ENCODE results near the gene TUBE1.
"Not testable (repeated sequence)": the region's sequence is repeated elsewhere in the genome, so short reads cannot be mapped to it uniquely, and the experiment has no call there.

Gene TUBE1, protein sequence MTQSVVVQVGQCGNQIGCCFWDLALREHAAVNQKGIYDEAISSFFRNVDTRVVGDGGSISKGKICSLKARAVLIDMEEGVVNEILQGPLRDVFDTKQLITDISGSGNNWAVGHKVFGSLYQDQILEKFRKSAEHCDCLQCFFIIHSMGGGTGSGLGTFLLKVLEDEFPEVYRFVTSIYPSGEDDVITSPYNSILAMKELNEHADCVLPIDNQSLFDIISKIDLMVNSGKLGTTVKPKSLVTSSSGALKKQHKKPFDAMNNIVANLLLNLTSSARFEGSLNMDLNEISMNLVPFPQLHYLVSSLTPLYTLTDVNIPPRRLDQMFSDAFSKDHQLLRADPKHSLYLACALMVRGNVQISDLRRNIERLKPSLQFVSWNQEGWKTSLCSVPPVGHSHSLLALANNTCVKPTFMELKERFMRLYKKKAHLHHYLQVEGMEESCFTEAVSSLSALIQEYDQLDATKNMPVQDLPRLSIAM

DNA sequence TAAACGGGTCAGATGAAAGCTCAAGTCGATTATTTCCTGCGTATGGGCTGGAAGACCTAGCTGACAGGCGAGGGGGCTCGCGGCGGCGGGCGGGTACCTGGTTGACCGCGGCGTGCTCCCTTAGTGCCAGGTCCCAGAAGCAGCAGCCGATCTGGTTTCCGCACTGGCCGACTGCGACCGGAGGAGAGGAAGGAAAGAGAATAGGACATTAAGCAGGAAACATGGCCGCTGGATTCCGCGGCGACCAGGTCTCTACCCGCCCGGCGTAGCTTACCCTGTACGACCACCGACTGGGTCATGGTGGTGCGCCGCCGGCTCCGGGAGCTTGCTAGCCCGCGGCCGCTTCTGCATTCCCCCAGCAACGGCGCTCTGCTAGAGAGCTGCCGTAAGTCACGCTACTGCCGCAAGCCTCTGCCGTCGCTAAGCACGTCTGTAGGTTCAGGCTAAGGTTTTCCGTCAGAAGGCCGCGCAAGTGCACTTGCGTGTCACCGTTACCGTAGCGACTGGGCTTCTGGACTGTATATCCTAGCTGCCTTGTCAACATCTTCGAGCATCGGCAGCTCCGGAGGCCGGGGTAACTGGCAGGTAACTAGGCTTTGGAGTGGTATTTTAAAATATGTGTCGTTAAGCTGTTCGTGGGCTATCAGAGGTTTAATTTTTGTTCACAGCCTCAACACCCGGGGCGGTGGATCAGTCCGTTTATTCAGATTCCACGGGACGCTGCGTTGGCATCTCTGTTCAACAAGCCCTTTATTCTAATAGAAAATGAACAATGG is at the start of gene TUBE1, which contains the start of gene FAM229B:
Gene TUBE1, minus strand, starts transcription at position 347 of the 776 bp plus-strand sequence. Its CDS starts 48 bp downstream, at position 299.
Gene FAM229B, plus strand, starts transcription at position 456 of the 776 bp plus-strand sequence. CDS start 11,693 bp downstream, outside the sequence.
- peak; percentile 95 for DNase-seq

DNA sequence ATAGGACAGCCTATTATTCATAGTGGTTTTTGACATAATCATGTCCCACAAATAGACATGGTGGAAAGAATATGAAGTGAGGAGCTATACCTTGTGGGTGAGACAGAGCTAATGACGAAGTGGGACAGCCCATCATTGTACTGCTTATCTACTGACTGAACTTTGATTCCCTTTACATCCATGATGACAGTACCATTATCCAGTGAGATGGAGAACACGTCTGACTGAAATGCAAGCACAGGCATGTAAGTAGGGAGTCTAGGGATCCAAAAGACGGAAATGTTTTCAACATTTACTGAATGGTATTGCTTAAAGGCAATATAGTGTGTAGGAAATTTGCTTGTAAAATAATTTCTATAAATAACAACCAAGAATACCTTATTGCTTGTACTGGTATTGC is 43.6 kb upstream of the TUBE1 start:
- no peak for DNase-seq

- DNase-seq = no peak
These were observed 40.9 kb upstream of the TUBE1 start for GRCh38 chr6:112128208-112128607.

- no peak for DNase-seq
These were observed 36.7 kb upstream of the TUBE1 start for GRCh38 chr6:112123982-112124381.

DNA sequence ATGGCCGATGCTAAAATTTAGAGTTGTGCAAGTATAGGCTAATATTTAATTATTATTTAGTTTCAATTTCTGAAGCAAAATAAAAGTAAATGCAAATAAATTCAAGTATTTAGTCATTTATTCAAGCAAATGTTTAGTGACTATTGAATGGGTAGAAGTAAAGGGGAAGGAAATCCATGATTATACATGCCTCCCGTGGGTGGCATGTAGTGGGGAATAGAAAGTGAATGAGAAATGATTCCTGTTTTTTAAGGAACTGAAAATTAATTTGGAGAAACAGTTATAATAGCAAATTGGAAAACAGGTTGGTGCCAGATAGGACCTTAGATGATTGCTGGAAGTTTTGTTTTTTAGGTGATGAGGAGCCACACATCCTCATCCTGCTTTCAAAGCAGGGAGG is 35.5 kb upstream of the TUBE1 start:
- no peak for DNase-seq

- no peak for DNase-seq
These were observed 30.8 kb upstream of the TUBE1 start for GRCh38 chr6:112118034-112118433.

DNA sequence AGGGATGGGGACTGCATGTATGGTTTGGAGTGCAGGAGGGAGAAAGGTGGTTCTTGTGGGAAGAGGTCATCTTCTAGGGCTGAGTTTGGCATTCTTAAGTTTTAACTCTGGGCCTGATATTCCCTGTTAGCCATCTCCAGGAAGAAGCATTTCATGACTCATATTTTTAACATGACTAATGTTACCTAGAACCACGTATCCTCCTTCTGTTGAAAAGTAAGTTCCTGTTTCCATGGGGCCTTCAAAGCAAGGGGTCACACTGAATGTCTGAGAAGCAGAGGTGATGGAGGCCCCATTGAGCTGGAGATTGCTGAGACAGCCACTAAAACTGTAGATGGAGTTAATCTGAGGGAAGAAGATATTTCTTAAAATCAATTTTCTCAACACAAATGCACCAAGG is 30.3 kb upstream of the TUBE1 start:
- peak; percentile 49 for DNase-seq

- DNase-seq = no peak
These were observed 28.9 kb upstream of the TUBE1 start for GRCh38 chr6:112116221-112116620.

DNA sequence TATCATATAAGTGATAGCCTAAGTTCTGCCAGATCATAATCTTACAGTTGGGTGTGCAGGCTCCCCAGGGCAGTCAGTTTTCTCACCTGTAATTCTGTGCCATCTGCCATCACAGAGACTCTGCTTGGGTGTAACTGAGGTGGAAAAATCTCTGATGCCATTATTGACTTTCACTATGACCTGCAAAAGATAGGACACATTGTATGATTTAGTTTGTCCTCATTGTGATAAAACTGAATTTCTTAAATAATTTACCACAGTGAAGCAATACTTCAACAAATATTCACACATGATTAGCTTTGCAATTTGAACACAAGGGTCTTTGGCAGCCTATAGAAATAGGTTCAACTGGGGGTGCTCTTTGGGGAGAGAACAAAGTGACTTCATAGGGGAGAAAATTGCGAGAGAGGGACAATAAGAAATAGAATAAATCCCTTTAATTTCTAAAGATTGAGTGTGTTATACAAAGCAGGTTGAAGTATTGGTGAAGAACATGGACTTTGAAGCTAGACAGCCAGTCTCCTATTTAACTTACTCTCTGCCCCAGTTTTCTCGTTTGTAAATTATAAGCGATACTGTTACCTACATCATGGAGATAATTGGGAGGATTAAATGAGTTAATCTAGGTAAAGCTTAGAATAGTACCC is 27.4 kb upstream of the TUBE1 start:
- no peak for DNase-seq

- no peak for DNase-seq
These were observed 26.6 kb upstream of the TUBE1 start for GRCh38 chr6:112113918-112114317.

DNA sequence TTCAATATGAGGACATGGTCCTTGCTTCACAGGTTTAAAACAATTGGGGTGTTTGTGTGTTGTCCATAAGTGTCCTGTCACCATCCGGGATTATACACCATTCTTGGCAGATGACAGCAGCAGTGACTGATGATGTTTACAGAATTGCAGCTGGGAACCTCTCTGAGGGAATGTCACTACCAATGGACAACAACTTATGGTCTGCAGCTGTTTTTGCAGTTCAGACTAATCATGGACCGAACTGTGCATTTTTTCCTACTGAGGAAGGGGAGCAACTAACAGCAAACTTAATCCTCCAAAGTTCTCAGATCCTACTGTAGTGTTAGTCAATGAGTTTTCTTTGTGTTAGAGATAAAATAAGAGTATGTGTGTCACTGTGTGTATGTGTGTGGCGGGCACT is 26.1 kb upstream of the TUBE1 start:
- no peak for DNase-seq

- DNase-seq = no peak
These were observed 22.0 kb upstream of the TUBE1 start for GRCh38 chr6:112109262-112109661.

GRCh38 chr6:112106562-112106961 is 19.3 kb upstream of the TUBE1 start:
- no peak for DNase-seq

DNA sequence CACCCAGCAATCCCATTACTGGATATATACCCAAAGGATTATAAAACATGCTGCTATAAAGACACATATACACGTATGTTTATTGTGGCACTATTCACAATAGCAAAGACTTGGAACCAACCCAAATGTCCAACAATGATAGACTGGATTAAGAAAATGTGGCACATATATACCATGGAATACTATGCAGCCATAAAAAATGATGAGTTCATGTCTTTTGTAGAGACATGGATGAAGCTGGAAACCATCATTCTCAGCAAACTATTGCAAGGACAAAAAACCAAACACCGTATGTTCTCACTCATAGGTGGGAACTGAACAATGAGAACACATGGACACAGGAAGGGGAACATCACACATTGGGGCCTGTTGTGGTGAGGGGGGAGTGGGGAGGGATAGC is 18.7 kb upstream of the TUBE1 start:
- DNase-seq = not testable (repeated sequence)

DNA sequence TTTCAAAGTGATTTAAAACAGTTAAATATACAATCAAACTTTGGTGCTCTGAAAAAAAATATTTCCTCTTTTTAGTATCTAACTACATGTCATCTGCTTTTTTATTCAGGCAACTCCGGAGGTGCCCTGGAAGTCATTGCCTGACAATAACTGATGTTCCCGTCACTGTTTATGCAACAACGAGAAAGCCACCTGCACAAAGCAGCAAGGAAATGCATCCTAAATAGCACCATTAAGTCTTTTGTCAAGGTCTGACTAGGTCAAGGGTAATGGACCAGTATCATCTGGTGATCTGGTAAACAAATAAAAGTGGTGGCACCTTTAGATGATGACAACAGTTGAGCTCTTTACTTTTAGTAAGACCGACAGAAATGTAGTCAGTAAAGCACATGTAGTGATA is 13.3 kb upstream of the TUBE1 start:
- no peak for DNase-seq

GRCh38 chr6:112096901-112097300 is 9.6 kb upstream of the TUBE1 start:
- DNase-seq = no peak

DNA sequence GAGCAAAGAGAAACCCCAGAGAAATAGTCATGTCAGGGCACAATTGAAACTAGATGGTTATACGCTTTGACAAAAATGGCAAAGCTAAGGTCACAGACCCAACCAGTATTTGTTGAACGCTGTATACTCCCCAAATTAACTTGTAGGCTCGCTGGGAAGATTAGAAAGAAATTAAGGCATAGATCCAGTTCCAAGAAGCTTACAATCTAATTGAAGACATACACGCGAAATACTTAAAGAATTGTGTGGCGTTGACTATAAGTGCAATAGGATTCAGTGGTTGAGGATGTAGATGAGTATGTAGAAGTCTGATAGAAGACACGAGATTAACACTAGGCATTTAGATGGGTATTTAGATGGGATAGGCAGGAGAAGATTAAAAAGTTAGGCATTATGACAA is 634 bp upstream of the TUBE1 start:
- DNase-seq = no peak

DNA sequence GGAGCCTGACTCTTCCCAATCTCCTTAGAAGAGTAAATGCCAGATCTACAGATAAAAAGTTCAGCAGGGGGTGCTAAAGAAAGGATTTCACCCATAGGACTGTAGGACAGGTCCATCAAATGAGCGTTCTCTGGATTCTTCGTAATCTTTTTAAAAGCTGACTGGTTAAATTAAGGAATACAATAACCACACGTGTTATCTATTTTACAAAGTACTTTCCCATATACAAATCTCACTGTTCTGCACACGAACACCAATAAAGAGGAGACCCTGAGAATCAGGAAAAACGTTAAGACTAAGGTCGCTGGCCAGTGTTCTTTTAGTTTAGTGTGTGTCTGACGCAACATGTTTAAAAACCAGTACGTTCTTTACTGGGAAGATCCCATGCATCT is 542 bp downstream of the TUBE1 start:
- DNase-seq = peak; percentile 30

GRCh38 chr6:112085286-112086065 is 1.8 kb downstream of the TUBE1 start:
- DNase-seq = no peak

GRCh38 chr6:112081569-112081968 is 5.7 kb downstream of the TUBE1 start:
- DNase-seq = no peak

DNA sequence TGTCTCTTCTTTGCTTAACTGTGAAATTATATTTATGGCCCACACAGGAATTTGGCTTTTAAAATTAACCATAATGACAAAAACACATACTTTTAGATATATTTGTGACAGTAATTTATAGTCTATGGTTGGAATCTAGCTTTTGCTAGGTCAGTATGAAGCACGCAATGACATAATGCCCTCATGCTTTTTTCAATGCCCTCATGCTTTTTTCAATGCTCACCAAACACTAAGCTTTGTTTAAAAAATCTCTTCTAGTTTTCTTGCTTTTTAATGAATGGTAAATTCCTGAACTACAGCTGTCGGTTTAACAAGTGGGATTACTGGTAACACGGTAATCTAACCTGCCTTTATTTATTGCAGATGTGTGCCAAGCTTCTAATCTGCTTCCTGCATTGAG is 20.7 kb downstream of the TUBE1 start:
- DNase-seq = no peak

- no peak for DNase-seq
These were observed 21.8 kb downstream of the TUBE1 start for GRCh38 chr6:112065426-112065986.

All from activated CD4-positive, alpha-beta T cell treated with anti-CD3 and anti-CD28 coated beads, Interleukin-2, amount 50 U/mL, for 16 hours (primary cell).